Right forelimb (tissue), 1 donor: ENCODE data around the gene TCF3.
A peak's percentile ranks its signal among the peaks of the same experiment; 100 is the strongest.
"Not testable (repeated sequence)": the region's sequence is repeated elsewhere in the genome, so short reads cannot be mapped to it uniquely, and the experiment has no call there.

Experiments used
- DNase-seq: peaks from one replicate; pipeline ENCODE4 v3.0.0-alpha.2; 2018

Gene TCF3

DNA sequence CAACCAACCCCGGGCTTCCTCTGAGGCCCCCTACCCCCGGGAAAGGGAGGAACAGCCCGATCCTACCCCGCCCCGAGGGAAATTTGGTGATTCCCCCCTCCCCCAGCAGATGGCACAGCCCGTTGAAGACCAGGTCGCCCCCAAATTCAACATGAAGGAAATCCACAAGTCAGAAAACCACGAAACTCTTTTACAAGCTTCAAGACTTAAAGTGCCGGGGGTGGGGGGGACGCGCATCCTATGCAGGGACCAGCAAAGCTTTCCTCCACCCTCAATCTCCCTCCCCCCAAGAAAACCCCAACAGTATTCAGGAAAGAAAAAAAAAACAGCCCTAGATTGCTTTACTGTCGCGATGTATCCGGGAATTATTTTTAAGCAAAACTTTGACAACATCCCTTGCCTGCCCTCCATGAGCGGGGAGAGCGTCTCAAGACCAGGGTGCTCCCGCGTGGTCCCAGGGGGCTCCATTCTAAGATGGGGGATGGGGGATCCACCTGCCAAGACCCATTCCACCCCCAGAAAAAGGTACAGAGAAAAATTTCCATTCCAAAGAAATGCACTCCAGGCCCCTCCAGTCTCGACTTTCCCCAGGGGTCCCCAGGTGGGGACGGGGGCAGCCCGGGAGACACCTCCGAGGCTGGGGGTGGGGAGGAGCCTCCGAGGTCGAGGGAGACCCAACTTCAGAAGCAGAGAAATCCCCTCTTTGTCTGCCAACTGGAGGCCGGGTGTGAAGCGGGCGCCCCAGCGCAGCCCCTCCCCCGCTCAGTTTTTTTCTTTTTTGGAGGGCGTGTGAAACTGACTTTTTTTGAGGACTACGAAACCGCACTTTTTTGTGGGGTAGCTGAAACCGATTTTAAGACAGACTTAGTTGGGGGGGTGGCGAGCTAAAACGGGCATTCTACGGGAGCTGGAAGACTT lies 1.5 kb downstream of the TCF3 start:
- peak; percentile 66 for DNase-seq

- no peak for DNase-seq
These were observed 2.4 kb downstream of the TCF3 start for GRCh38 chr19:1649706-1650649.

DNA sequence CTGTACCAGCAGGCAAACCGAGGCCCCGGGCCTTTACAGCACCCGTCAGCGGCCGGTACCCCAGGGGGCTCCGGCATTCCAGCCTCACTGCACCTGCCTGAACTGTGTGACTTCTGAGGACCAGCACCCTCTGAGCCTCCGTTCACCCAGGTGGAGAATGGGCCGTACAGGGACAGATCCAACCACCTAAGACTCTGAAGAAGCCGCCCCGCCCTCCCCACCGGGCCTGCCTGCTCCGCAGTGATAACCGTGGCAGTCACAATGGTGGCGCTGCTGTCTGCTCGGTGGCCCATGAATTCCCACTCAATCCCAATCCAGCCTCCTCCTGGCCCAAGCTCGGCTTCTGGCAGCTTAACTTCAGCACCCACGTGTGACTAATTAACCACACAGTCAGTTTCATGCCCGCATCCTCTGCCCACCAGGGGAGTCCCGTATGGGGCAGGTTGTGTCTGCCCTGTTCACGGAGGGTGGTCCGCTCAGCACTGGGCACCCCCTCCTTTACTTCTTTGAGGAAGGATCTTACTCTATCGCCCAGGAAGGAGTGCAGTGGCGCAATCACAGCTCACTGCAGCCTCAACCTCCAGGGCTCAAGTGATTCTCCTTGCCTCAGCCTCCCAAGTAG lies 3.4 kb downstream of the TCF3 start:
- DNase-seq, result no peak

- no peak for DNase-seq
These were observed 4.0 kb downstream of the TCF3 start for GRCh38 chr19:1648459-1648849.

- no peak for DNase-seq
These were observed 4.6 kb downstream of the TCF3 start for GRCh38 chr19:1647501-1648458.

DNA sequence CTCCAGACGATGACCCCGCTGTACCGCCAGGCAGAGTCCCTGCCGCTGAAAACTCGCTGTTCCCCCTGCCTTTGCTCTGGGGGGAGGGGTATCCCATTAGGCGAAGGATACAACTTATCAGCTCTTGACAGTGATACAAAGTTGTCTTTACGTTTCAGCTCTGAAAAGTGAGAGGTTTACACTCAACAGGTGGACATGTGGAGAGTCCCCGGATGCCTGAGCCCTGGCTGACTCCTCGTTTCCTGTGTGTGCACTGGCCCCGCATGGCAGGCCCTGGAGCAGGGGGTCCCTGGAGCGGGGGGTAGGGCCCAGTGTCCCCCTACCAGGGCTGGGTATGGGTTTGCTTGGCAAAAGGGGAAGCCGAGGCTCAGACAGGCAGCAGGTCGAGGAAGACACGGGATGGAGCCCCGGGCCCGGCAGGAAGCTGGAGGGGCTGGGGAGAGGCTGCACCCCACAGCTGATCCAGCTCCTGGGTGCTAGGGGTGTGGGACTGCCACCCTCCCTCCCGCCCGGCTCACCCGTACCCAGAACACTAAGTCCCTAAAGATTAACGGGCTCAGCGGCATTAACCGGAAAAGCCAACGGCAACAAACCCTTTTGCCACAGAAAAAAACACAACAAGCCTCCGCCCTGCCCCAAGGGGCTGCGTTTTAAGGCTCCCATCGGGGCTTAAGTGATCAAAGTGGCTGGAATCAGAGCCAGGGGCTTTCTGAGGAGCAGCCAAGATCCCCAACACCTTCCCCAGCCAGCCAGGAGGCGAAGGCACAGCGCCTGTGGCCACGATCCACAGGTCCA lies 5.6 kb downstream of the TCF3 start:
- no peak for DNase-seq

DNA sequence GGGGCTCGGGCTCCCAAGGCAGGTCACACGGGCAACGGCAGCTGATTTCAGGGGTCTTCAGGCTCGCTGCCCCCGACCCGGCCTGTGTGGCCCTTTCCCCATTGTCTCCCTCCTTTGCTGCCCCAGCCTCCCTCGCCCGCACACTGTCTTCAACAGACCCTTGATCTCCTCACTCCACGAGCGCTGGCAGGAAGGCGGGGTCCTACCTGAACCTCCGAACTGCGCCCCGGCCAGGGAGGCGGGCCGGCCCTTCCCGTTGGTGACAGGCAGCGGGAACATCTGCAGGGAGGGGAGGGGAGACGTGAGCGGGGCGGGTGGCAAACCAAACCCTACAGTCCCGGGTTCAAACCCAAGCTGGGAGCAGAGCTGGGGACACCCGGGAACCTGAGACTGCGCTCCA lies 6.3 kb downstream of the TCF3 start:
- no peak for DNase-seq

GRCh38 chr19:1645299-1645698 lies 7.1 kb downstream of the TCF3 start:
- no peak for DNase-seq

DNA sequence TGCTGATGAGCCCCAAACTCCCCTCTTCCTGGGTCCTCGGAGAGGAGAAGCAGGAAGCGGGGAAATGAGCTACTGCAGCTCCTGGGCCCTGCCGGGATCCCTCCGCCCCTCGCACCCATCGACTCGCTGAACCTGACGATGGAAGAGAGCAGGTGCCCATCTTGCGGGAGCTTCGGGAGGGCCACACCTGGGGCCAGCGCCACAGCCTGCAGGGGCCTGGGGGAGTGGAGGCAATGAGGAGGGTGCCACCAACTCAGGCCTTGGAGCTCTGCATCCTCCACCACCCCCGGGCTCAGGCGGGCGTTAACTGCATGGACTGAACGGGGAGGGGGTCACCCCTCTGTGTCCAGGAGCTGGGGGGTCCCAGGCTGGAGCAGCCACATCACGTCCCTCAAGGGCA lies 8.3 kb downstream of the TCF3 start:
- DNase-seq, result no peak

- not testable (repeated sequence) for DNase-seq
These were observed 11.4 kb downstream of the TCF3 start for GRCh38 chr19:1640893-1641448.

DNA sequence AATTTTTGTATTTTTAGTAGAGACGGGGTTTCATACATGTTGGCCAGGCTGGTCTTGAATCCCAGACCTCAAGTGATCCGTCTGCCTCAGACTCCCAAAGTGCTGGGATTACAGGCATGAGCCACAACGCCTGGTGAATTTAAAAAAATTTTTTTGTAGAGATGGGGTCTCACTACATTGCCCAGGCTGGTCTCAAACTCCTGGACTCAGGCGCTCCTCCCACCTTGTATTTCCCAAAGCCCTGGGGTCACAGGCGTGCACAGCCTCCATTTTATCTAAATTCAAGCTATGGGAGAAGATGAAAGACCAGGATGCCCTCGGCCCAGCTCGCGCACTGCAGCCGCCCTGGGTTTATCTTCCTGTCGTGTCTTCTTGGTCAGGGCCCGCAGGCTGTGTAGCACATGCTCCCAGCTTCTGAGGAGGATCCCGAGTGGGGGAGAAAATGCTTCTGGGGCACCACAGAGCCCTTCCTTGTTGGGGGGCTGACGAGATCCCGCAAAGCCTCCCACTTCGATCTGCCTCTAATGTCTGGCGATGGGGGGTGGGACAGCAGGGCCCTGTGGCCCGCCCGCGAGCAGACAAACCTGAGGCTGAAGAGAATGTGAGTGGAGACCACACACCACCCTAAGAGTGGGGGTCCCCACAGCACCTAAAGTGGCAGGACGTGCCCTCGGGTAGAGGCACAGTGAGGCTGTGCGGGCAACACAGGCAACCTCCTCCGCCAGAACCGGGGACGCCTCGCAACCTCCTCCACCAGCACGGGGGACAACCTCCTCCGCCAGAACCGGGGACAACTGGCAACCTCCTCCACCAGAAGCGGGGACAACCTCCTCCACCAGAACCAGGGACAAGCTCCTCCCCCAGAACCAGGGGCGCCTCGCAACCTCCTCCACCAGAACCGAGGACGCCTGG lies 15.8 kb downstream of the TCF3 start:
- DNase-seq, result no peak

DNA sequence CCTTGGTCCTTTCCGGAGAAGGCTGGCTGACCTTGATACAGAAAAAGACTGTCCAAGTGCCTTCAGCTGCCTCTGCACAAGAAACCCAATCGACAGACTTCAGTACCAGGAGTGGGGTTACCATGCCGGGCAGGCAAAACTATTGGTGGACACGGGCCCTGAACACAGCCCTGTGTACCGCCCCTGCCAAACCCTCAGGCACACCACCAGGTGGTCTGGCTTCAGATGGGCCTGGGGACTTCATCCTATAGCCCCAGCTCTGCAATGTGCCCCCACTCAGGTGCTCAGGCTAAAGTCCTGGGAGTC lies 17.5 kb downstream of the TCF3 start:
- DNase-seq, result no peak

GRCh38 chr19:1634242-1634937 lies 18.0 kb downstream of the TCF3 start:
- no peak for DNase-seq

GRCh38 chr19:1633269-1633826 lies 19.1 kb downstream of the TCF3 start:
- no peak for DNase-seq

- DNase-seq, result no peak
These were observed 19.8 kb downstream of the TCF3 start for GRCh38 chr19:1632462-1633268.

GRCh38 chr19:1631557-1632100 lies 20.8 kb downstream of the TCF3 start:
- DNase-seq, result peak; percentile 36

DNA sequence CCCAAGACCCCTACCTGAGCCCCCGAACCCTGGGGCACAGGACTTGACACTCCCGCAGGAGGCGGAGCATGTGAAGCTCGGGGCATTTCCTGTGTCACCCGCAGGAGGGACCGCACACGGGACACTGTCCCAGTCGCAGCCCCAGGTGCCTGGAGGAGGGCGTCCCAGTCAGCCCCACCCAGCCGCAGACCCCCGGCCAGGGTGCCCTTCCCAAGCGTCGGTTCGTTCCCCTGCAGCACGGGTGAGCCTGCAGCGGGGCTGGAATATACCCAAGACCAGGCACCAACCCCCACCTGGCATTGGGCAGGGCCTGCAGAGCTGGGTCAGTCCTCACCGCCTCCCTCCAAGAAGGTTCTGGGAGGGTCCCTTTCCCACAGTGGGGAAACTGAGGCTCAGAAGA lies 21.6 kb downstream of the TCF3 start:
- peak; percentile 27 for DNase-seq

GRCh38 chr19:1630012-1630411 lies 22.4 kb downstream of the TCF3 start:
- peak; percentile 21 for DNase-seq
